Mesendoderm (in vitro differentiated cells): ENCODE measurements around the gene RPL36AL.

Source experiments
- DNase-seq: peaks from one replicate; pipeline ENCODE4 v3.0.0; 2013
- H2AK5ac ChIP-seq: 2 replicates; pipeline ENCODE4 v1.6.1; 2013; ENCODE audit warnings: low read length, inconsistent platforms
- H2BK120ac ChIP-seq: 2 replicates; pipeline ENCODE4 v1.6.1; 2013; ENCODE audit warnings: low read depth, mild to moderate bottlenecking, low read length, moderate library complexity, mixed read lengths
- H2BK15ac ChIP-seq: replicated peaks from 2 replicates; pipeline ENCODE4 v1.6.1; 2013; ENCODE audit warnings: low read depth, mild to moderate bottlenecking, moderate library complexity
- H2BK5ac ChIP-seq: 2 replicates; pipeline ENCODE4 v1.6.1; 2013; ENCODE audit warnings: low read length, inconsistent platforms
- H3K18ac ChIP-seq: 2 replicates; pipeline ENCODE4 v1.6.1; 2013; ENCODE audit warnings: mild to moderate bottlenecking, low read length, mixed read lengths
- H3K23ac ChIP-seq: one replicate; pipeline ENCODE4 v1.6.1; 2013; ENCODE audit warnings: low read length
- H3K27ac ChIP-seq: 2 replicates; pipeline ENCODE4 v1.5.1; 2013; ENCODE audit warnings: low read depth, mild to moderate bottlenecking, inconsistent platforms, low read length, moderate library complexity
- H3K27me3 ChIP-seq: 2 replicates; pipeline ENCODE4 v1.6.1; 2013; ENCODE audit warnings: low read length, control low read depth, mild to moderate bottlenecking, inconsistent platforms; ENCODE audit not compliant: insufficient read depth, poor library complexity
- H3K36me3 ChIP-seq: 2 replicates; pipeline ENCODE4 v1.6.1; 2013; ENCODE audit warnings: low read length, inconsistent platforms; ENCODE audit not compliant: control insufficient read depth, insufficient read depth
- H3K4ac ChIP-seq: one replicate; pipeline ENCODE4 v1.6.1; 2013; ENCODE audit warnings: low read depth, mild to moderate bottlenecking, low read length, moderate library complexity
- H3K4me1 ChIP-seq: 2 replicates; pipeline ENCODE4 v1.6.1; 2013; ENCODE audit warnings: low read depth, low read length, inconsistent platforms; ENCODE audit not compliant: control insufficient read depth
- H3K4me2 ChIP-seq: 2 replicates; pipeline ENCODE4 v1.6.1; 2013; ENCODE audit warnings: low read length
- H3K4me3 ChIP-seq: 2 replicates; pipeline ENCODE4 v1.5.1; 2013; ENCODE audit warnings: mild to moderate bottlenecking, low read length
- H3K56ac ChIP-seq: one replicate; pipeline ENCODE4 v1.6.1; 2013; ENCODE audit warnings: low read length
- H3K79me1 ChIP-seq: 2 replicates; pipeline ENCODE4 v1.6.1; 2013; ENCODE audit warnings: low read length, inconsistent platforms
- H3K79me2 ChIP-seq: 2 replicates; pipeline ENCODE4 v1.6.1; 2013; ENCODE audit warnings: mild to moderate bottlenecking, low read length; ENCODE audit not compliant: control insufficient read depth, insufficient read depth
- H3K9ac ChIP-seq: 2 replicates; pipeline ENCODE4 v1.6.1; 2013; ENCODE audit warnings: low read length, inconsistent platforms
- H4K5ac ChIP-seq: one replicate; pipeline ENCODE4 v1.6.1; 2013; ENCODE audit warnings: low read length
- H4K8ac ChIP-seq: one replicate; pipeline ENCODE4 v1.6.1; 2013; ENCODE audit warnings: low read depth, mild to moderate bottlenecking, control low read depth, low read length, moderate library complexity
- WGBS: extraction: QIAGEN DNeasy Blood & Tissue Kit; methylation state at CpG from one replicate; pipeline ENCODE4 v1.1.7; 2013; ENCODE audit warnings: low lambda C conversion rate, missing lambda C conversion rate; ENCODE audit not compliant: insufficient coverage; ENCODE audit errors: extremely low coverage; 5-methylcytosine and 5-hydroxymethylcytosine counted together

The RPL36AL gene

GRCh38 chr14:49642163-49642562 is 21.7 kb upstream of the RPL36AL start:
- peaks cover 5% of the 10 kb centered on the region for H3K79me2 ChIP-seq

GRCh38 chr14:49641697-49642129 is 21.3 kb upstream of the RPL36AL start:
- no peak overlapping the region for H4K8ac ChIP-seq
- peaks cover 6% of the 10 kb centered on the region for H3K79me1 ChIP-seq
- H3K18ac ChIP-seq: no peak overlapping the region
- DNase-seq: peak; percentile 13
- no peak overlapping the region for H3K56ac ChIP-seq
- no peak overlapping the region for H3K4me2 ChIP-seq
- H3K79me2 ChIP-seq: peaks cover 7% of the 10 kb centered on the region
- H4K5ac ChIP-seq: no peak overlapping the region
- no peak overlapping the region for H3K4ac ChIP-seq
- no CpG with 5 or more reads among the region's 8 CpGs for WGBS
- H3K27me3 ChIP-seq: no peaks in the 10 kb centered on the region
- no peaks in the 10 kb centered on the region for H3K36me3 ChIP-seq
- no peak overlapping the region for H2AK5ac ChIP-seq
- H3K27ac ChIP-seq: no peak overlapping the region
- H2BK120ac ChIP-seq: no peak overlapping the region
- no peak overlapping the region for H2BK5ac ChIP-seq
- no peak overlapping the region for H3K4me3 ChIP-seq
- no peak overlapping the region for H3K23ac ChIP-seq
- no peak overlapping the region for H3K9ac ChIP-seq
- H2BK15ac ChIP-seq: no peak overlapping the region
- no peaks in the 10 kb centered on the region for H3K4me1 ChIP-seq

More at GRCh38 chr14:49642163-49642562, 21.7 kb upstream of the RPL36AL start:
- H3K23ac ChIP-seq: no peak overlapping the region
- H3K27me3 ChIP-seq: no peaks in the 10 kb centered on the region
- no peak overlapping the region for H4K5ac ChIP-seq
- no peak overlapping the region for H3K27ac ChIP-seq
- no peak overlapping the region for H2BK15ac ChIP-seq
- no peaks in the 10 kb centered on the region for H3K4me1 ChIP-seq
- H3K4ac ChIP-seq: no peak overlapping the region
- no peak for DNase-seq
- peaks cover 5% of the 10 kb centered on the region for H3K79me1 ChIP-seq
- no peak overlapping the region for H2BK5ac ChIP-seq
- no peak overlapping the region for H2AK5ac ChIP-seq
- no peak overlapping the region for H3K56ac ChIP-seq
- no peak overlapping the region for H3K18ac ChIP-seq
- no peak overlapping the region for H3K4me3 ChIP-seq
- H4K8ac ChIP-seq: no peak overlapping the region
- H3K4me2 ChIP-seq: no peak overlapping the region
- no peak overlapping the region for H3K9ac ChIP-seq
- peaks cover 1% of the 10 kb centered on the region for H3K36me3 ChIP-seq
- no peak overlapping the region for H2BK120ac ChIP-seq

GRCh38 chr14:49640540-49641417 is 20.4 kb upstream of the RPL36AL start:
- Histone ChIP-seq H3K27me3 (no peaks in the 10 kb centered on the region), H3K36me3 (no peaks in the 10 kb centered on the region), H4K5ac (no peak overlapping the region), H3K9ac (no peak overlapping the region), H3K23ac (no peak overlapping the region), H4K8ac (no peak overlapping the region), H3K18ac (no peak overlapping the region), H3K4ac (no peak overlapping the region), H3K27ac (no peak overlapping the region), H3K79me2 (peaks cover 15% of the 10 kb centered on the region), H3K79me1 (peaks cover 7% of the 10 kb centered on the region), H2BK120ac (no peak overlapping the region), H2AK5ac (no peak overlapping the region), H3K4me1 (no peaks in the 10 kb centered on the region), H2BK5ac (no peak overlapping the region), H3K4me2 (no peak overlapping the region), H3K4me3 (no peak overlapping the region), H3K56ac (no peak overlapping the region), H2BK15ac (no peak overlapping the region)
- no CpG with 5 or more reads among the region's 7 CpGs for WGBS
- no peak for DNase-seq

GRCh38 chr14:49637534-49638078 is 17.2 kb upstream of the RPL36AL start:
- H3K4me1 ChIP-seq: no peaks in the 10 kb centered on the region
- H3K36me3 ChIP-seq: no peaks in the 10 kb centered on the region

GRCh38 chr14:49636866-49637265 is 16.4 kb upstream of the RPL36AL start:
- no CpG with 5 or more reads among the region's 1 CpG for whole genome bisulfite sequencing

More at GRCh38 chr14:49637534-49638078, 17.2 kb upstream of the RPL36AL start:
- H3K27ac ChIP-seq: no peak overlapping the region
- no peak overlapping the region for H2BK120ac ChIP-seq
- no peak overlapping the region for H3K56ac ChIP-seq
- WGBS: no CpG with 5 or more reads among the region's 3 CpGs
- H3K79me2 ChIP-seq: peaks cover 31% of the 10 kb centered on the region
- H3K4me2 ChIP-seq: no peak overlapping the region
- H2AK5ac ChIP-seq: no peak overlapping the region
- H4K5ac ChIP-seq: no peak overlapping the region
- H3K18ac ChIP-seq: no peak overlapping the region
- H3K79me1 ChIP-seq: peaks cover 9% of the 10 kb centered on the region
- no peak overlapping the region for H3K9ac ChIP-seq
- no peaks in the 10 kb centered on the region for H3K27me3 ChIP-seq
- H4K8ac ChIP-seq: no peak overlapping the region
- no peak for DNase-seq
- no peak overlapping the region for H3K23ac ChIP-seq
- no peak overlapping the region for H2BK15ac ChIP-seq
- no peak overlapping the region for H3K4ac ChIP-seq
- H3K4me3 ChIP-seq: no peak overlapping the region
- H2BK5ac ChIP-seq: no peak overlapping the region

More at GRCh38 chr14:49636866-49637265, 16.4 kb upstream of the RPL36AL start:
- Histone ChIP-seq H2AK5ac (no peak overlapping the region), H2BK120ac (no peak overlapping the region), H2BK15ac (no peak overlapping the region), H3K4me2 (no peak overlapping the region), H2BK5ac (no peak overlapping the region), H4K8ac (no peak overlapping the region), H3K23ac (no peak overlapping the region), H3K27ac (no peak overlapping the region), H3K18ac (no peak overlapping the region), H4K5ac (no peak overlapping the region), H3K4me3 (no peak overlapping the region), H3K36me3 (no peaks in the 10 kb centered on the region), H3K56ac (no peak overlapping the region), H3K9ac (no peak overlapping the region), H3K27me3 (no peaks in the 10 kb centered on the region), H3K4ac (no peak overlapping the region), H3K4me1 (no peaks in the 10 kb centered on the region), H3K79me1 (peaks cover 9% of the 10 kb centered on the region), H3K79me2 (peaks cover 36% of the 10 kb centered on the region)
- no peak for DNase-seq
